ENCODE measurements around the gene ATP6AP2. TPM values are rescaled to one million over a fixed set of nuclear protein-coding genes. Genes with fewer than 3 reads are reported as not detected.
"Not testable (repeated sequence)": the region's sequence is repeated elsewhere in the genome, so short reads cannot be mapped to it uniquely, and the experiment has no call there.

Gene ATP6AP2
- polyA plus RNA-seq, 1 donor, result 92.7 TPM

GRCh38 chrX:40589616-40590321 is 9.0 kb downstream of the ATP6AP2 start:
- H3K27ac ChIP-seq (ENCODE audit: low read length); H3K27me3 ChIP-seq (ENCODE audit: control insufficient read depth, insufficient read depth, low read length); H3K9me3 ChIP-seq (ENCODE audit: control insufficient read depth, low read depth, low read length); DNase-seq; H3K4me1 ChIP-seq (ENCODE audit: control insufficient read depth, insufficient read depth, low read length); H3K4me3 ChIP-seq (ENCODE audit: low read length): not testable (repeated sequence)
- peaks cover 13% of the 10 kb centered on the region for H3K36me3 ChIP-seq (ENCODE audit: control insufficient read depth, insufficient read depth, low read length)
- WGBS (ENCODE audit: insufficient coverage, low lambda C conversion rate), result no CpG with 5 or more reads among the region's 6 CpGs

- WGBS (ENCODE audit: insufficient coverage, low lambda C conversion rate), result no CpG with 5 or more reads among the region's 6 CpGs
- no peaks in the 10 kb centered on the region for H3K4me1 ChIP-seq (ENCODE audit: control insufficient read depth, insufficient read depth, low read length)
- no peak overlapping the region for H3K4me3 ChIP-seq (ENCODE audit: low read length)
- H3K27ac ChIP-seq (ENCODE audit: low read length), result no peak overlapping the region
- peaks cover 3% of the 10 kb centered on the region for H3K36me3 ChIP-seq (ENCODE audit: control insufficient read depth, insufficient read depth, low read length)
- H3K27me3 ChIP-seq (ENCODE audit: control insufficient read depth, insufficient read depth, low read length), result no peaks in the 10 kb centered on the region
- no peak for DNase-seq
- H3K9me3 ChIP-seq (ENCODE audit: control insufficient read depth, low read depth, low read length), result no peaks in the 10 kb centered on the region
These were observed 22.7 kb downstream of the ATP6AP2 start for GRCh38 chrX:40603446-40603845.

GRCh38 chrX:40607381-40607780 is 26.6 kb downstream of the ATP6AP2 start:
- Histone ChIP-seq H3K27me3 (ENCODE audit: control insufficient read depth, insufficient read depth, low read length) (no peaks in the 10 kb centered on the region), H3K9me3 (ENCODE audit: control insufficient read depth, low read depth, low read length) (no peaks in the 10 kb centered on the region), H3K36me3 (ENCODE audit: control insufficient read depth, insufficient read depth, low read length) (no peaks in the 10 kb centered on the region), H3K4me3 (ENCODE audit: low read length) (no peak overlapping the region), H3K27ac (ENCODE audit: low read length) (no peak overlapping the region), H3K4me1 (ENCODE audit: control insufficient read depth, insufficient read depth, low read length) (no peaks in the 10 kb centered on the region)
- no peak for DNase-seq
- WGBS (ENCODE audit: insufficient coverage, low lambda C conversion rate), result no CpG with 5 or more reads among the region's 3 CpGs

- Histone ChIP-seq H3K36me3 (ENCODE audit: control insufficient read depth, insufficient read depth, low read length) (no peaks in the 10 kb centered on the region), H3K9me3 (ENCODE audit: control insufficient read depth, low read depth, low read length) (no peaks in the 10 kb centered on the region), H3K27me3 (ENCODE audit: control insufficient read depth, insufficient read depth, low read length) (no peaks in the 10 kb centered on the region), H3K4me1 (ENCODE audit: control insufficient read depth, insufficient read depth, low read length) (no peaks in the 10 kb centered on the region), H3K4me3 (ENCODE audit: low read length) (no peak overlapping the region), H3K27ac (ENCODE audit: low read length) (no peak overlapping the region)
- DNase-seq, result no peak
- no CpG with 5 or more reads among the region's 4 CpGs for WGBS (ENCODE audit: insufficient coverage, low lambda C conversion rate)
These were observed 31.7 kb downstream of the ATP6AP2 start for GRCh38 chrX:40612511-40612910.

GRCh38 chrX:40615976-40616375 is 35.2 kb downstream of the ATP6AP2 start:
- H3K4me1 ChIP-seq (ENCODE audit: control insufficient read depth, insufficient read depth, low read length), result no peaks in the 10 kb centered on the region
- WGBS (ENCODE audit: insufficient coverage, low lambda C conversion rate), result no CpG with 5 or more reads among the region's 9 CpGs

GRCh38 chrX:40617566-40617965 is 36.8 kb downstream of the ATP6AP2 start:
- Histone ChIP-seq H3K4me1 (ENCODE audit: control insufficient read depth, insufficient read depth, low read length) (no peaks in the 10 kb centered on the region), H3K36me3 (ENCODE audit: control insufficient read depth, insufficient read depth, low read length) (no peaks in the 10 kb centered on the region), H3K9me3 (ENCODE audit: control insufficient read depth, low read depth, low read length) (no peaks in the 10 kb centered on the region), H3K27me3 (ENCODE audit: control insufficient read depth, insufficient read depth, low read length) (no peaks in the 10 kb centered on the region), H3K27ac (ENCODE audit: low read length) (no peak overlapping the region), H3K4me3 (ENCODE audit: low read length) (no peak overlapping the region)
- no CpG with 5 or more reads among the region's 7 CpGs for WGBS (ENCODE audit: insufficient coverage, low lambda C conversion rate)
- DNase-seq, result no peak

More at GRCh38 chrX:40615976-40616375, 35.2 kb downstream of the ATP6AP2 start:
- H3K27me3 ChIP-seq (ENCODE audit: control insufficient read depth, insufficient read depth, low read length), result no peaks in the 10 kb centered on the region
- H3K36me3 ChIP-seq (ENCODE audit: control insufficient read depth, insufficient read depth, low read length), result no peaks in the 10 kb centered on the region
- H3K27ac ChIP-seq (ENCODE audit: low read length), result no peak overlapping the region
- H3K9me3 ChIP-seq (ENCODE audit: control insufficient read depth, low read depth, low read length), result no peaks in the 10 kb centered on the region
- DNase-seq, result no peak
- no peak overlapping the region for H3K4me3 ChIP-seq (ENCODE audit: low read length)

GRCh38 chrX:40622479-40623138 is 41.8 kb downstream of the ATP6AP2 start:
- Histone ChIP-seq H3K27ac (ENCODE audit: low read length) (no peak overlapping the region), H3K4me3 (ENCODE audit: low read length) (no peak overlapping the region), H3K9me3 (ENCODE audit: control insufficient read depth, low read depth, low read length) (peaks cover 11% of the 10 kb centered on the region), H3K36me3 (ENCODE audit: control insufficient read depth, insufficient read depth, low read length) (peaks cover 1% of the 10 kb centered on the region), H3K4me1 (ENCODE audit: control insufficient read depth, insufficient read depth, low read length) (no peaks in the 10 kb centered on the region), H3K27me3 (ENCODE audit: control insufficient read depth, insufficient read depth, low read length) (no peaks in the 10 kb centered on the region)
- peak; percentile 51 to 83 for DNase-seq
- WGBS (ENCODE audit: insufficient coverage, low lambda C conversion rate), result no CpG with 5 or more reads among the region's 18 CpGs

- Histone ChIP-seq H3K4me1 (ENCODE audit: control insufficient read depth, insufficient read depth, low read length) (no peaks in the 10 kb centered on the region), H3K27me3 (ENCODE audit: control insufficient read depth, insufficient read depth, low read length) (no peaks in the 10 kb centered on the region), H3K4me3 (ENCODE audit: low read length) (no peak within 1 kb of the TSS), H3K9me3 (ENCODE audit: control insufficient read depth, low read depth, low read length) (peaks cover 11% of the 10 kb centered on the region), H3K36me3 (ENCODE audit: control insufficient read depth, insufficient read depth, low read length) (peaks cover 3% of the 10 kb centered on the region), H3K27ac (ENCODE audit: low read length) (no peak within 1 kb of the TSS)
- no CpG with 5 or more reads among the region's 38 CpGs for WGBS (ENCODE audit: insufficient coverage, low lambda C conversion rate)
- no peak for DNase-seq
These were observed 42.4 kb downstream of the ATP6AP2 start, which contains the start of gene MPC1L for GRCh38 chrX:40623139-40623536. Gene MPC1L, plus strand, starts transcription at chrX:40623428. Its CDS starts 138 bp downstream, at chrX:40623566.

GRCh38 chrX:40623665-40624064 is 42.9 kb downstream of the ATP6AP2 start:
- WGBS (ENCODE audit: insufficient coverage, low lambda C conversion rate), result no CpG with 5 or more reads among the region's 32 CpGs
- Histone ChIP-seq H3K9me3 (ENCODE audit: control insufficient read depth, low read depth, low read length) (peaks cover 11% of the 10 kb centered on the region), H3K4me1 (ENCODE audit: control insufficient read depth, insufficient read depth, low read length) (no peaks in the 10 kb centered on the region), H3K36me3 (ENCODE audit: control insufficient read depth, insufficient read depth, low read length) (peaks cover 5% of the 10 kb centered on the region), H3K4me3 (ENCODE audit: low read length) (no peak overlapping the region), H3K27ac (ENCODE audit: low read length) (no peak overlapping the region), H3K27me3 (ENCODE audit: control insufficient read depth, insufficient read depth, low read length) (no peaks in the 10 kb centered on the region)
- no peak for DNase-seq

GRCh38 chrX:40625294-40625693 is 44.5 kb downstream of the ATP6AP2 start:
- H3K4me1 ChIP-seq (ENCODE audit: control insufficient read depth, insufficient read depth, low read length), result no peaks in the 10 kb centered on the region
- H3K36me3 ChIP-seq (ENCODE audit: control insufficient read depth, insufficient read depth, low read length), result peaks cover 12% of the 10 kb centered on the region
- H3K27ac ChIP-seq (ENCODE audit: low read length), result no peak overlapping the region
- H3K27me3 ChIP-seq (ENCODE audit: control insufficient read depth, insufficient read depth, low read length), result no peaks in the 10 kb centered on the region
- DNase-seq, result no peak
- no peak overlapping the region for H3K4me3 ChIP-seq (ENCODE audit: low read length)
- WGBS (ENCODE audit: insufficient coverage, low lambda C conversion rate), result no CpG with 5 or more reads among the region's 4 CpGs
- H3K9me3 ChIP-seq (ENCODE audit: control insufficient read depth, low read depth, low read length), result peaks cover 11% of the 10 kb centered on the region

Data from large intestine (tissue), 3 donors.